Ascending aorta (tissue), 2 donors: ENCODE measurements around the gene LPAR6. TPM values are rescaled to one million over a fixed set of nuclear protein-coding genes. Genes with fewer than 3 reads are reported as not detected.
"Not testable (repeated sequence)": the region's sequence is repeated elsewhere in the genome, so short reads cannot be mapped to it uniquely, and the experiment has no call there.

Experiments
- DNase-seq, 2 donors: peaks; one replicate each; pipeline ENCODE4 v3.0.0-alpha.2; 2019; ENCODE audit warnings: low spot score in 2 of 2
- H3K27ac ChIP-seq, 2 donors: fragments of 200-600 bp; sonication (generic); one replicate each; pipeline ENCODE4 v1.5.1; 2016 to 2017; ENCODE audit warnings: mild to moderate bottlenecking in 1 of 2
- H3K27me3 ChIP-seq: fragments of 200-600 bp; sonication (generic); one replicate; pipeline ENCODE4 v1.5.1; 2017
- H3K36me3 ChIP-seq, 2 donors: fragments of 200-600 bp; sonication (generic); one replicate each; pipeline ENCODE4 v1.5.1; 2016
- H3K4me1 ChIP-seq, 2 donors: fragments of 200-600 bp; sonication (generic); one replicate each; pipeline ENCODE4 v1.5.1; 2016 to 2017; ENCODE audit warnings: mild to moderate bottlenecking in 1 of 2
- H3K4me3 ChIP-seq, 2 donors: fragments of 200-600 bp; sonication (generic); one replicate each; pipeline ENCODE4 v1.5.1; 2016 to 2017; ENCODE audit warnings: mild to moderate bottlenecking in 1 of 2
- H3K9me3 ChIP-seq, 2 donors: fragments of 200-600 bp; sonication (generic); one replicate each; pipeline ENCODE4 v1.5.1; 2016
- CTCF ChIP-seq, 3 experiments: fragments of 200-600 bp in 2 of 3; fragments of 450-650 bp in 1 of 3; sonication (generic) in 2 of 3; IDR thresholded peaks; one replicate each; pipeline ENCODE4 v1.5.1; 2016 to 2019; ENCODE audit warnings: antibody characterized with exemption in 3 of 3, mild to moderate bottlenecking in 1 of 3, moderate library complexity in 1 of 3
- intact Hi-C: fragments of 100-400 bp; cut with DNase I; formaldehyde crosslinking; loops from one replicate; pipeline ENCODE4 v1.15.1; 2023
- total RNA-seq: library from RNA; depleted of rRNA; stranded (reverse); fragments of >200 nt; gene quantifications from one replicate; pipeline ENCODE4 v1.1.0, GENCODE V29; 2016

LPAR6 gene
- total RNA-seq, 1 donor from 2014 or later, result 35.7 TPM

DNA sequence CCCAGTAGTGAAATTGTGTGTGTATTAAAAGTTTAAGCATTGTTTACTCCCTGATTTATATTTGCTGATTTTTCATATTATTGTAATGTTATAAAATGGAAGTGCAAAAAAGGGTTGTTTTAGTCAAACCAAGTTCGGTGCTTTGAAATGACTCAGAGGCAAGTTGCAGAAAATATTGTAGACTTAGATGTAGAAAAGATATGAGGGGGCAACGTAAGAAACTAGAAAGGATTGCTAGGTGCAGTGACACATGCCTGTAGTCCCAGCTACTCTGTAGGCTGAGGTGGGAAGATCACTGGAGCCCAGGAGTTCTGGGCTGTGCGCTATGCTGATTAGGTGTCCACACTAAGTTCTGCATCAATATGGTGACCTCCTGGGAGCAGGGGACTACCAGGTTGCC lies 16.1 kb upstream of the LPAR6 start:
- Histone ChIP-seq H3K9me3 (no peaks in the 10 kb centered on the region), H3K27ac (no peak overlapping the region)
- DNase-seq, result no peak

GRCh38 chr13:48426755-48427298 lies 13.9 kb upstream of the LPAR6 start:
- peaks cover 0 to 20% of the 10 kb centered on the region in 2 donors for H3K4me1 ChIP-seq
- H3K36me3 ChIP-seq, DNase-seq, H3K27me3 ChIP-seq, H3K27ac ChIP-seq, H3K9me3 ChIP-seq, intact Hi-C loops, H3K4me3 ChIP-seq: not testable (repeated sequence)

More for the DNA sequence above, 16.1 kb upstream of the LPAR6 start:
- no peaks in the 10 kb centered on the region for H3K36me3 ChIP-seq
- H3K27me3 ChIP-seq, result no peaks in the 10 kb centered on the region
- peaks cover 0 to 27% of the 10 kb centered on the region in 2 donors for H3K4me1 ChIP-seq
- intact Hi-C loops, result no loop called here
- TF ChIP-seq CTCF (IDR thresholded peaks at IDR 0.05), result no peak
- no peak overlapping the region for H3K4me3 ChIP-seq

DNA sequence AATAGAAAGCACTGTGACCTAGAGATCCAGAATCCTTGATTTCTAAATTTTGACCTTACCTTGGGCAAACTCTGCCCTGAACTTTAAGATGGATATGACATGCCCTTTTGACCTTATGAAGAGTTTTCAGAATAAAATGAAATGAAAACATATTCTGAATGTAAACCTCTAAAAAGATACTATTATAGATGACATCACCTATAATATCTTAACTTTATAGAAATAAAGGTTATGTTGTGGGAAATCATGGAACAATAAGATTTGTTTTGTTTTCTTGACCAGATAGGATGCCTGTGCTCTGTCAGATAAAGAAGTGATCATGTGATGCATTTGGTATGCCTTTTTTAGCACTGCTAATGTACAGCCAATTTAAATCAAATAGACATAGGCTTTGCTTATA lies 13.1 kb upstream of the LPAR6 start:
- intact Hi-C loops, result no loop called here
- H3K9me3 ChIP-seq, result no peaks in the 10 kb centered on the region
- no peak for DNase-seq
- H3K36me3 ChIP-seq, result no peaks in the 10 kb centered on the region
- TF ChIP-seq CTCF (IDR thresholded peaks at IDR 0.05), result no peak
- peaks cover 0 to 14% of the 10 kb centered on the region in 2 donors for H3K4me1 ChIP-seq
- no peak overlapping the region for H3K4me3 ChIP-seq
- H3K27me3 ChIP-seq, result no peaks in the 10 kb centered on the region
- H3K27ac ChIP-seq, result no peak overlapping the region

DNA sequence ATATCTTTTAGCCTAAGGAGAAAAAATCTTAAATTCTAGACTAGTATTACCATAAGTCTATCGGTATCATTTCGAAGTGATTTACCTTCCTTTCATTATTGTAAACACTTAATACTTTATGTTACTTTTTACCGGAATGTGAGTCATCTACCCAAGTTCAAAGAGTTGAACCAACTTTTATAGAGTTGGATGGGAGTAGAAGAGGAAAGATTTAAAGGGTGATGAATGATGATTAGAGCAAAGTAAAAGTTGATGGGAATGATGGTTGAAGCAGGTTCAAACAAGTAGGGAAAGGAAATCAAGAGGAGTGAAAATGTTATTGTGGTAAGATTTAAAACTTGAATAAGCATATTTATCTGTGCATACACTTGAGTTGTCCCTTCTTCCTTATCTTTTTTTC lies 11.3 kb upstream of the LPAR6 start:
- TF ChIP-seq CTCF (IDR thresholded peaks at IDR 0.05), result no peak
- no peak overlapping the region for H3K27ac ChIP-seq
- DNase-seq, result no peak
- peaks cover 0 to 9% of the 10 kb centered on the region in 2 donors for H3K9me3 ChIP-seq
- no peaks in the 10 kb centered on the region for H3K27me3 ChIP-seq
- H3K36me3 ChIP-seq, result no peaks in the 10 kb centered on the region
- intact Hi-C loops, result no loop called here
- H3K4me3 ChIP-seq, result no peak overlapping the region
- peaks cover 0 to 2% of the 10 kb centered on the region in 2 donors for H3K4me1 ChIP-seq

- H3K36me3 ChIP-seq, H3K27me3 ChIP-seq, H3K4me3 ChIP-seq, DNase-seq, H3K27ac ChIP-seq, intact Hi-C loops, H3K4me1 ChIP-seq, H3K9me3 ChIP-seq: not testable (repeated sequence)
Measured at GRCh38 chr13:48422003-48422402, 9.1 kb upstream of the LPAR6 start.

GRCh38 chr13:48415516-48415915 lies 2.6 kb upstream of the LPAR6 start:
- intact Hi-C loops, result no loop called here
- no peak overlapping the region for H3K27ac ChIP-seq
- no peak for TF ChIP-seq CTCF (IDR thresholded peaks at IDR 0.05)
- no peak for DNase-seq
- peaks cover 0 to 7% of the 10 kb centered on the region in 2 donors for H3K4me1 ChIP-seq
- H3K4me3 ChIP-seq, result no peak overlapping the region
- peaks cover 0 to 5% of the 10 kb centered on the region in 2 donors for H3K36me3 ChIP-seq
- H3K9me3 ChIP-seq, result peaks cover 0 to 3% of the 10 kb centered on the region in 2 donors
- H3K27me3 ChIP-seq, result no peaks in the 10 kb centered on the region

DNA sequence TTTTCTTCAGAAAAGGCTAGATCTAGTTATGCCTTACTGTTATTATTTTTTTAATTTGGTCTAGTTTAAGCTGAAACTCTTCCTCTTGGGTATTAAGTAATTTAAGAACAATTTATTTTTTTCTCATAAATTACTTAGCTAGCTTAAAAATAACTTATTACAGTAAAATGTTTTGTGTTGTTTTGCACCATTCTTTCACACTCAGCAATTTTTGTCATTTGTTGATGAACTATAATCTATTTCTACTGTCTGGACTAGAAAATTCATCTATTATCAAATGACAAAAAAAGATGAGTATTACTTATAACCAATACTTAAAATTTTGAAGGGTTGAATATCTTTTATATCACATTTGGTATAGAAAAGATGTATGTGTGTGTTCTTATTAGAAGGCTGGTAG lies 1.6 kb upstream of the LPAR6 start:
- no peak for DNase-seq
- H3K27me3 ChIP-seq, result no peaks in the 10 kb centered on the region
- intact Hi-C loops, result no loop called here
- no peak overlapping the region for H3K4me3 ChIP-seq
- no peaks in the 10 kb centered on the region for H3K9me3 ChIP-seq
- H3K27ac ChIP-seq, result no peak overlapping the region
- peaks cover 0 to 5% of the 10 kb centered on the region in 2 donors for H3K36me3 ChIP-seq
- TF ChIP-seq CTCF (IDR thresholded peaks at IDR 0.05), result no peak
- H3K4me1 ChIP-seq, result peaks cover 0 to 7% of the 10 kb centered on the region in 2 donors
